Duodenal mucosa (tissue), 2 donors: ENCODE results near the gene VWC2L.

ENCODE experiments used
- H3K27ac ChIP-seq: one replicate; pipeline ENCODE4 v1.7.0; 2013; ENCODE audit warnings: low read depth, low read length
- H3K27me3 ChIP-seq, 2 donors: one replicate each; pipeline ENCODE4 v1.7.0; 2013; ENCODE audit warnings: low read length in 2 of 2, control low read depth in 1 of 2; ENCODE audit not compliant: insufficient read depth in 2 of 2, control insufficient read depth in 1 of 2
- H3K36me3 ChIP-seq, 2 donors: one replicate each; pipeline ENCODE4 v1.7.0; 2013; ENCODE audit warnings: low read length in 2 of 2, control low read depth in 1 of 2; ENCODE audit not compliant: insufficient read depth in 2 of 2, control insufficient read depth in 1 of 2
- H3K4me1 ChIP-seq, 2 donors: one replicate each; pipeline ENCODE4 v1.7.0; 2013; ENCODE audit warnings: low read length in 2 of 2, control low read depth in 1 of 2; ENCODE audit not compliant: insufficient read depth in 2 of 2, control insufficient read depth in 1 of 2
- H3K4me3 ChIP-seq, 2 donors: one replicate each; pipeline ENCODE4 v1.7.0; 2013; ENCODE audit warnings: low read length in 2 of 2, low read depth in 1 of 2
- H3K9ac ChIP-seq, 2 donors: one replicate each; pipeline ENCODE4 v1.7.0; 2013; ENCODE audit warnings: low read length in 2 of 2, low read depth in 1 of 2
- H3K9me3 ChIP-seq, 2 donors: one replicate each; pipeline ENCODE4 v1.7.0; 2013; ENCODE audit warnings: low read length in 2 of 2, control low read depth in 1 of 2; ENCODE audit not compliant: control insufficient read depth in 1 of 2

VWC2L gene

GRCh38 chr2:214575030-214575429 is 164.2 kb downstream of the VWC2L start:
- no peaks in the 10 kb centered on the region for H3K4me1 ChIP-seq
- no peaks in the 10 kb centered on the region for H3K27me3 ChIP-seq
- no peaks in the 10 kb centered on the region for H3K9me3 ChIP-seq
- no peak overlapping the region for H3K4me3 ChIP-seq
- H3K27ac ChIP-seq: no peak overlapping the region
- H3K36me3 ChIP-seq: no peaks in the 10 kb centered on the region
- H3K9ac ChIP-seq: no peak overlapping the region

- H3K36me3 ChIP-seq: no peaks in the 10 kb centered on the region
- no peak overlapping the region for H3K9ac ChIP-seq
- H3K4me1 ChIP-seq: no peaks in the 10 kb centered on the region
- H3K4me3 ChIP-seq: no peak overlapping the region
- H3K27ac ChIP-seq: no peak overlapping the region
- no peaks in the 10 kb centered on the region for H3K9me3 ChIP-seq
- H3K27me3 ChIP-seq: no peaks in the 10 kb centered on the region
Measured at GRCh38 chr2:214575465-214575864, 164.6 kb downstream of the VWC2L start.

GRCh38 chr2:214577769-214578168 is 166.9 kb downstream of the VWC2L start:
- H3K36me3 ChIP-seq: no peaks in the 10 kb centered on the region
- no peak overlapping the region for H3K9ac ChIP-seq
- no peak overlapping the region for H3K27ac ChIP-seq
- H3K4me3 ChIP-seq: no peak overlapping the region
- no peaks in the 10 kb centered on the region for H3K9me3 ChIP-seq
- H3K27me3 ChIP-seq: no peaks in the 10 kb centered on the region
- H3K4me1 ChIP-seq: no peaks in the 10 kb centered on the region

- no peaks in the 10 kb centered on the region for H3K9me3 ChIP-seq
- no peaks in the 10 kb centered on the region for H3K4me1 ChIP-seq
- no peak overlapping the region for H3K4me3 ChIP-seq
- H3K36me3 ChIP-seq: no peaks in the 10 kb centered on the region
- H3K9ac ChIP-seq: no peak overlapping the region
- H3K27ac ChIP-seq: no peak overlapping the region
- H3K27me3 ChIP-seq: no peaks in the 10 kb centered on the region
Measured at GRCh38 chr2:214578442-214578841, 167.6 kb downstream of the VWC2L start.

GRCh38 chr2:214579035-214579434 is 168.2 kb downstream of the VWC2L start:
- Histone ChIP-seq H3K9ac (no peak overlapping the region), H3K27ac (no peak overlapping the region), H3K36me3 (no peaks in the 10 kb centered on the region)

GRCh38 chr2:214587442-214587841 is 176.6 kb downstream of the VWC2L start:
- H3K9me3 ChIP-seq: no peaks in the 10 kb centered on the region
- H3K4me3 ChIP-seq: no peak overlapping the region
- H3K27me3 ChIP-seq: no peaks in the 10 kb centered on the region
- H3K4me1 ChIP-seq: no peaks in the 10 kb centered on the region
- no peak overlapping the region for H3K27ac ChIP-seq
- H3K36me3 ChIP-seq: no peaks in the 10 kb centered on the region
- H3K9ac ChIP-seq: no peak overlapping the region

More at GRCh38 chr2:214579035-214579434, 168.2 kb downstream of the VWC2L start:
- Histone ChIP-seq H3K4me1 (no peaks in the 10 kb centered on the region), H3K9me3 (no peaks in the 10 kb centered on the region), H3K27me3 (no peaks in the 10 kb centered on the region), H3K4me3 (no peak overlapping the region)

- H3K4me3 ChIP-seq: no peak overlapping the region
- H3K27ac ChIP-seq: no peak overlapping the region
- no peaks in the 10 kb centered on the region for H3K36me3 ChIP-seq
- H3K9ac ChIP-seq: no peak overlapping the region
- no peaks in the 10 kb centered on the region for H3K27me3 ChIP-seq
- no peaks in the 10 kb centered on the region for H3K9me3 ChIP-seq
- no peaks in the 10 kb centered on the region for H3K4me1 ChIP-seq
Measured at GRCh38 chr2:214591366-214591765, 180.5 kb downstream of the VWC2L start.

- H3K4me1 ChIP-seq: no peaks in the 10 kb centered on the region
- H3K9me3 ChIP-seq: no peaks in the 10 kb centered on the region
Measured at GRCh38 chr2:214592011-214592410, 181.2 kb downstream of the VWC2L start.

GRCh38 chr2:214593727-214594126 is 182.9 kb downstream of the VWC2L start:
- no peak overlapping the region for H3K4me3 ChIP-seq
- H3K27ac ChIP-seq: no peak overlapping the region
- no peak overlapping the region for H3K9ac ChIP-seq
- H3K27me3 ChIP-seq: no peaks in the 10 kb centered on the region
- no peaks in the 10 kb centered on the region for H3K36me3 ChIP-seq
- no peaks in the 10 kb centered on the region for H3K9me3 ChIP-seq
- no peaks in the 10 kb centered on the region for H3K4me1 ChIP-seq

More at GRCh38 chr2:214592011-214592410, 181.2 kb downstream of the VWC2L start:
- Histone ChIP-seq H3K36me3 (no peaks in the 10 kb centered on the region), H3K4me3 (no peak overlapping the region), H3K9ac (no peak overlapping the region), H3K27me3 (no peaks in the 10 kb centered on the region), H3K27ac (no peak overlapping the region)

GRCh38 chr2:214601852-214602633 is 191.2 kb downstream of the VWC2L start:
- H3K4me1 ChIP-seq: no peaks in the 10 kb centered on the region
- H3K27me3 ChIP-seq: no peaks in the 10 kb centered on the region
- H3K9ac ChIP-seq: no peak overlapping the region
- H3K36me3 ChIP-seq: no peaks in the 10 kb centered on the region
- H3K9me3 ChIP-seq: no peaks in the 10 kb centered on the region
- H3K4me3 ChIP-seq: no peak overlapping the region
- no peak overlapping the region for H3K27ac ChIP-seq
